HG02588 (cell line): ENCODE measurements around the gene ANKRD28.
A peak's percentile ranks its signal among the peaks of the same experiment; 100 is the strongest.

ENCODE experiments used
- ATAC-seq: cut with Tn5 transposase; IDR thresholded peaks from one replicate; pipeline ENCODE4 v1.9.1; 2021; ENCODE audit warnings: mild to moderate bottlenecking, moderate library complexity; ENCODE audit not compliant: unreplicated experiment

The ANKRD28 gene

DNA sequence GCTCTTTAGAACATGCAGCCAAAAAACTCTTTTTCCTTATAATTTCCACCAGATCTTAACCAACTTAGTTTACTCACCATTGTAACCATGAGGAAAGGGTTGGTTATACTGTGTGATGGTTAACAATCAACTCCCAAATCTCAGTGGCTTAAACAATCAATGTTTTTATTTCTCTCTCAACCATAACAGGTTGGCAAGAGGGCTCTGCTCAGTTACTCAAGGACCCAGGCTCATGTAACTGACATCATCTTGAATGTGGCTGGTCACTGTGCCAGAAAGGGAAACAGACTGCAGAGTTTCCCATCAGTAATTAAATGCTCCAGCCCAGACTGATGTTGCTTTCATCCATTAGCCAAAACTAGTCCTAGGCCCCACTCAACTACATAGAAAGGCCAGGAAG, 69.0 kb downstream of the ANKRD28 start:
- no peak for ATAC-seq

DNA sequence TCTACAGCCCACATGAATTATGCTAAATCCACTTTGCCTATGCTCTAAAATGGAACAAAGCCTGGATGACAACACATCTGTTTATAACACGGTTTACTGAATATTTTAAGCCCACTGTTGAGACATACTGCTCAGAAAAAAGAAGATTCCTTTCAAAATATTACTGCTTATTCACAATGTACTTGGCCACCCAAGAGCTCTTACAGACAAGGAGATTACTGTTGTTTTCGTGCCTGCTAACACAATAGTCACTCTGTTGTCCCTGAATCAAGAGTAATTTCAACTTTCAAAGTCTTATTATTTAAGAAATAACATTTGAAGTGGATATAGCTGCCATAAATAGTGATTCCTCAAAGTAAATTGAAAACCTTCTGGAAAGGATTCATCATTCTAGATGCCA, 70.9 kb downstream of the ANKRD28 start:
- ATAC-seq, result no peak

DNA sequence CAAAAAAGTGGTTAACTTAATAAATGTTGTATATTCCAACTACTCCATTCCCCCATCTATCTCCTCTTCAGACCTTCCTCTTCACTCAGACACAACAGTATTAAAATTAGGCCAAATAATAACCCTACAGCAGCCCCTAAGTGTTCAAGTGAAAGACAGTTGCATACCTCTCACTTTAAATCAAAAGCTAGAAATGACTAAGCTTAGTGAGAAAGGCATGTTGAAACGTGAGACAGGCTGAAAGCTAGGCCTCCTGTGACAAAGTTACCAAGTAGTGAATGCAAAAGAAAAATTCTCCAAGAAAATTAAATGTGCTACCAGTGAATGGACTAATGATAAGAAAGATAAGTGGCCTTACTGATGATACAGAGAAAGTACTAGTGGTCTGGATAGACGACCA, 71.7 kb downstream of the ANKRD28 start:
- peak; percentile 75 for ATAC-seq

DNA sequence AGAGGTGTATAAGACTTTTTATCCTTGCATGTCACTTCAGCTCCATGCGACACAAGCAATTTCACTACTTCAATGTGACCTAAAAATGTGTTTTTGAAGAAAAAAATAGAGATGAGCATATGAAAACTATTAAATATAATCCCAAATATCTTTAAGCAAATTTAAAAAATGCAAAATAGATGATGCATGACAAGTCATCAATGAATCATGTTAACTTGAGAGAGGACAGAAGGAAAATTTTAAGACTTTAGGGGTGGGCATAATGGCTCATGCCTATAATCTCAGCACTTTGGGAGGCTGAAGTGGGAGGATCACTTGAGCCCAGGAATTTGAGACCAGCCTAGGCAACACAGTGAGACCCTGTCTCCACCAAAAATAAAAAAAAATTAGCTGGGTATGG, 73.3 kb downstream of the ANKRD28 start:
- ATAC-seq, result no peak

DNA sequence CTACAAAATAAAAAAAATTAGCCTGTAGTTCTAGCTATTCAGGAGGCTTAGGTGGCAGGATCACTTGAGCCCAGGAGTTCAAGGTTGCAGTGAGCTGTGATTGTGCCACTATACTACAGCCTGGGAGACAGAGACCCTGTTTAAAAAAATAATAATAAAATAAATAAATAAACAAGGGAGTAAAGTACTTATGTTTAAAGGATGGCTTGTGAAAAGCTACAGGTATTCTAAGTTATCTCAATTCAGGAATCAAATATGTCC, 74.2 kb downstream of the ANKRD28 start:
- no peak for ATAC-seq

DNA sequence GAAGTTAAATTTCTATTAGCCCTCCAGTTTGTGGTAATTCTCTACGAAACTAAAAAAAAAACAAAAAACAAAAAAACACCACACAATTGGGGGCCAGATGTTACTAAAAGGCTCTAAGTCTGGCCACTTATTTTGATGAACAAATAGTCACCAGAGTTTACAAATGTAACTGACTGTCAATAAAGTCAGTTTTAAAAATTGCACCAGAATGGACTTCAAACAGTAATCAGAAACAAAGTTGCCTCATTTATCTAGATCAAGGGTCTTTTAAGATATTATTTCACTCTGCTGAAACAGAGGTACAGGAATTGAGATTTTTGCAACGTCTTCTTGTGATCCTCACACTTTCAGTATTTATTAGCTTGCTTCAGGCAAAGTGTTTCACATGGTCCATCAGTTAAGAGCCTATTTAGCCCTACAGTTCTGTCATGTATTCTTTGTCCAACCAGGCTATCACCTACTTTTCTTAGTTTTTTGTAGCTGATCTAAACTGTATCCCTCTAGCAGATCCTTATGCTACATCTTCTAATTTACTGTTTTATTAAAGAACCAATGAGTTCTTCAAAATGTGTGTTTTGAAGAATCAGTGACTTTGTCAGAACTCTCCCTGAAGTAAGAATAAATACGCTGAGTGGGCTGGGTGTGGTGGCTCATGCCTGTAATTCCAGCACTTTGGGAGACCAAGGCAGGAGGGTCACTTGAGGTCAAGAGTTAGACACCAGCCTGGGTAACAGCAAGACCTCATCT, 74.7 kb downstream of the ANKRD28 start:
- ATAC-seq, result no peak

DNA sequence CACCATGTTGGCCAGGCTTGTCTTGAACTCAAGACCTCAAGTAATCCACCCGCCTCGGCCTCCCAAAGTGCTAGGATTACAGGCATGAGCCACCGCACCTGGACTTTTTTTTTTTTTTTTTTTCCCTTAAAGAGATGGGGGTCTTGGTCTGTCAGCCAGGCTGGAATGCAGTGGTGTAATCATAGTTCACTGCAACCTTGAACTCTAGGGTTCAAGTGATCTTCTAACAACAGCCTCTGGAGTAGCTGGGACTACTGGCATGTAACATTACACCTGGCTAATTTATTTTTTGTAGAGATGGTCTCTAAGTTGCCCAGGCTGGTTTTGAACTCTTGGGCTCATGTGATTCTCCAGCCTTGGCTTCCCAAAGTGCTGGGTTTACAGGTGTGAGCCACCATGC, 81.6 kb downstream of the ANKRD28 start:
- ATAC-seq, result no peak

DNA sequence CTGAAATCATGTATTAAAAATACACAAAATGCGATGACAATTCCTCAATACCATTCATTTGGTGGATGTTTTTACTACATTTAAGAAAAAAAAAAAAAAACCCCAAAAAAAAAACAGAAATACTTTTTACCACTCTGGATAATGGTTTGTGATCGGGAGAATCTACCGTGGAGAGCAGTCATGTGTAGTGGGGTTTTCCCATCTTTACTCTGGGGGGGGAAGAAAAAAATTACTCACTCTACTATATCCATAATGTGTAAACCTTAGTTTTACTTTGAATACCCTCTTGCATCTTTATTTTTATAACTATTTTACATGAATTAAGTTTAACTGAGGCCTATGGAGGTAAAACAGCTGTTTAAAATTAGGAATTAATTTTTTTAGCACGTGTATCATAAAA, 83.3 kb downstream of the ANKRD28 start:
- ATAC-seq, result no peak

DNA sequence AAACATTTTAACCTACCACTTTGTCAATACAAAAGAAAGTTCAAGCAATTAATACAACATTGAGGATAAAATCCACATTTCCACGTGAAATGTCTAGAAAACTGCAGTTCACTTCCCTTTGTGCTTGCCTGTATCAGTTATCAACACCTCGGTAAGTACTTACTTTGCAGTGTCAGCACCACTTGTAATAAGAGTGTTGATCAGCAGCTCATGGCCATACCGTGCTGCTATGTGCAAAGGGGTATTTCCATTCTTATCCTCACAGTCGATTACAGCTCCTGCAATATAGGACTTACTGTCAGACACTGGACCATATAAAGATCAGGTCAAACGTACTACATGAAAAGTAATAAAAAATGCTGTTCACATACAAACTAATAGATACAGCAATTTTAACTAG, 84.4 kb downstream of the ANKRD28 start:
- ATAC-seq, result no peak

DNA sequence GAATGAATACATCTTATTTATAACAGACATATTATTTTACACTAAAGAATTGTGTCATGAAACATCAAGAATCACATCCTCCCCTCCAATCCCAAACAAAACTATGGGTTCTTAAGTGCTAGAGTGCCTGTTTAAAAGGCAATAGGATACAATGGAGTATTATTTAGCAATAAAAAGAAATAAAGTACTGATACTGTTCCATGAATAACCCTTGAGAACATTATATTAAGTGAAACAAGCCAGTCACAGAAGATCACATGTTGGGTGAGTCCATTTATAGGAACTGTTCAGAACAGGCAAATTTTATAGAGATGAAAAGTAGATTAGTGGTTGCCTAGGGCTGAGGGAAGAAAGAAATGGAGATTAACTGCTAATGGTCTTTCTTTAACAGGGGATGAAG, 86.5 kb downstream of the ANKRD28 start:
- ATAC-seq, result no peak

DNA sequence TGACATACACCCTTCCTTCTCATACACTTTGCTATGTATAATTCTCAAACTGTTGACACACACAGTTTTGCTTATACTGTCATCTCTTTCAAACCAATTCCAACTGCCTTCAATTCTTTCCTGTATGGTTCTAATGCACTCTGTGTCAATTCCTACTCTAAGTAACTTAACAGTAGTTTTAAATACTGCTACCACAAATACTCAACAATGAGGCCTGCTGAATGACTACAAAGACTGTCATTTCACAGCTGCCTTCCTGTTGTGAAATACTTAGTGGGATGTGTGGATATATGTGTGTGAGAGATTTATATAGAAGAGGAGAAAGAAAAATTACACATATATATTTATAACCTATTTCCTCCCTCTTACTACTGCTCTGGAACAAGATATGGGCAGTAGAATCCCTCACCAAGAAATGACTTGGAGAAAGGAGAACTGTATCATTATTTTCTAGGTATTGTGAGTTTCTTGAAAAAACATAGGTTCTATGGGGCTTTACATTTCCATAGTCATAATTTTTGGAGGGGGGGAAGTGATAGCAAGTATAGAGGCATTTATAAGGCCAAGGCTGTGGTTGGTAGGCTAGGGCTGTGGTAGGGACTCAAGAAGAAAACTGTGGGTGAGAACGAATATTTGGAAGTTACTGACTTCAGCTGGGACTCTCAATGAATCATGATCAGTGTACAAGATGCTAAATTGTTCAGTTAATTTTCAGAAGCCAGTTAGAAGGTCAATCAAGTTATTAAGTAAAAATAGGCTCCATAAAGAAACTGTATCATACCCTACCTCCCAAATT, 88.7 kb downstream of the ANKRD28 start:
- no peak for ATAC-seq

DNA sequence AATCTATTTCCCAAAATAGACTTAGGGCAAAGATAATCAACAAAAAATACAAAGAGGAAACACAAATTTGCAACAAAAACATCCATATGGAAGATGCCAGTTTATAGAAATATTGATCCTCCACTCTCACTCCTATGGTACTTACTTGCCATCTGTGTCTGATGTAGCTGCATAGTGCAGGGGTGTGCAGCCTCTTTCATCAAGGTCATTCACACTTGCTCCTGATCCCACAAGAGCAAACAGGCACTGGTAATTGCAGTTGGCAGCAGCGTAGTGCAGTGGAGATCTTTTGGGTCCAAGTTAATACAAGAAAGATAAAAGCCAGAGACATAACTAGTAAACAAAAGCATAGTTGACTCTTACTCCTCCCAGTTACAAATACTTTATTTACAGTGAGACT, 90.0 kb downstream of the ANKRD28 start:
- no peak for ATAC-seq

DNA sequence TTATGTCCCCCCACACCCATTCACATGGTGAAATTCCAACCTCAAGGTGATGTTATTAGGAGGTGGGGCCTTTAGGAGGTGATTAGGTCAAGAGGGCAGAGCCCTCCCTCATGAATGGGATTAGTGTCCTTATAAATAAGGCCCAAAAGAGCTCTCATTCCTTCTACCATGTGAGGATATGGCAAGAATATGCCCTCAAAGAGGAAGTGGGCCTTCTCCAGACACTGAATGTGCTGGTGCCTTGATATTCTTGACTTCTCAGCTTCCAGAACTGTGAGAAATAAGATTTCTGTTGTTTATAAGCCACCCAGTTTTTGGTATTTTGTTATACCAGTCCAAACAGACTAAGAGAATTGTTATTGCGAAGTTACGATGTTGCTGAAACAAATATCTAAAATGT, 94.4 kb downstream of the ANKRD28 start:
- no peak for ATAC-seq

DNA sequence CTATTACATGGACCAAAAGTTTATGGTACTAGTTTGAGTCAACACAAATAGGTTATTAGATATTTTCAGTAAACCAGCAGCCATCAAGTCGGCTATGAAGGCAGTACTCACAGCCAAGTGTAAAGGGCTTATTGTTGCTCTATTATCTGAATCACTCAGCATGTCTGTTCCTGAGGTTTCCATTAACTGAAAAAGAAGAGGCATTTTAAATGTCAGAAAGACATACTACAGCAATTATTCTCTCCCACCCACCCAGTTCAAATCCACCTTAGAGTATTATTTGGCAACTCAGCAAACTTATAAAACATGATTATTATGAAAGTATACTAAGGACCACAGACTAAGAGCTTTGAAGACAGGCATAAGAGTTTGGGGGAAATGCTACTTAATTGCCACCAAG, 103.2 kb downstream of the ANKRD28 start:
- no peak for ATAC-seq

DNA sequence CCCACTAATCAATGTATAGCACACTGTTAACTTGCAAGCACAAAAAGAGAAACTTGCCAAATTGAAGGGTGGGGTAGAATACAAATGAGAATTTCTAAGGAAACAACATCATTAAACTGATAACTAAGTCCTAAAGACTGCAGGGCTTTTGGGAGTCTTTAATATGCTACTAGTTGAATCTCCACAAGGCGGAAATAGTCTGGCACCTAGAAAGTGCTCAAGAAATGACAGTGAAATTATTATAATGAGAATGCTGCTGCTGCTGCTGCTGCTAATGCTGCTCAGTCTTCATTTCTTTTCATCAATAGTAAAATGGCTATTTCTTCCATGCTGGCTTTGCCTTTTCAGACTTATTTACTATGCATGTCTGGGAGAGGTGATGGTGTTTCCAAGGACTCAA, 104.4 kb downstream of the ANKRD28 start:
- ATAC-seq, result no peak

DNA sequence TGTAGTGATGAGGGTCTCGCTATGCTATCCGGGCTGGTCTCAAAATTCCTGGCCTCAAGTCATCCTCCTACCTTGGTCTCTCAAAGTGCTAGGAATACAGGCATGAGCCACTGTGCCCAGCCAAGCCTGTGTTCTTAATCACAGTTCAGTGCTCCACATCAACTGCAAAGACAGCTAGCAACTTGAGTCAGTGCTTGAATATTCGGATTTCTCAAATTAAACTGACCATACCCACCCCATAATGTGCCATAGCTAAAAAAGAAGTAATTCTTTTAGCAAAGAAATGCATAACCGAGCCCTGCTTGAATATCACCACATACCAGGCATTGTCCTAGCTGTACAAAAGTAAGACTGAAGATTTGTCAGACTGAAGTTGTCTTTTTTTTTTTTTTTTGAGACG, 107.0 kb downstream of the ANKRD28 start:
- ATAC-seq, result no peak

DNA sequence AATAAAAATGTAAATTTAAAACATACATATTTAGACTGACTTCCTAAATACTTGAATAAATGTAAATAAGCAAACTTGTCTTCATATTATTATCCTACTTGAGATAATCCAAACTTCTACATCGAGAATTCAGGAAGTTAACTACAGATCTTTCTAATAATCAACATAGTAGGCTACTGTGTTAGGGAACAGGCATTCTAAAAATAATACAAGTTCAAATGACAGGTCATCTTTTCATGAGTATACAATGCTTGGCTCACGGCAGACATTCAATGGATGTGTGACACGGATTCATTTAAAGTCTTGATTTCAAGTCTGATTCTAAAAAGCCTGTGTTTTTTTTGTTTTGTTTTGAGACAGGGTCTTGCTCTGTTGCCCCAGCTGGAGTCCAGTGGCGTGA, 107.5 kb downstream of the ANKRD28 start:
- no peak for ATAC-seq

DNA sequence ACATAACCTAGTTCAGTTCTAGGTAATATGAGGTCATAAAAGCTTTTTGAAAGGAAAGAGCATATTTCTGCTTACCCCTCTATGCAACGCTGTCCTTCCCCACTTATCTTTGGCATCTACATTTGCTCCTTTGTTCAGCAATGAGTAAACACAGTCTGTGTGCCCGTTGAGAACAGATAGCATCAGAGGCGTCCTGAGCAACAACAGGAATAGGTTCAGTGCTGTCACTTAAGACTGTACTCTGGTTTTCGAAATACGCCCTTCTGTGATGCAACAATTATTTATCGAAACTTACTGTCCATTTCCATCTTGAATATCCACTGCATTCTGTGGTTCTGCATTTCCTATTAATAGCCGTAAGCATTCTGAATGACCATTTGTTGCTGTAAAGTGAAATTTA, 111.9 kb downstream of the ANKRD28 start:
- ATAC-seq, result no peak

DNA sequence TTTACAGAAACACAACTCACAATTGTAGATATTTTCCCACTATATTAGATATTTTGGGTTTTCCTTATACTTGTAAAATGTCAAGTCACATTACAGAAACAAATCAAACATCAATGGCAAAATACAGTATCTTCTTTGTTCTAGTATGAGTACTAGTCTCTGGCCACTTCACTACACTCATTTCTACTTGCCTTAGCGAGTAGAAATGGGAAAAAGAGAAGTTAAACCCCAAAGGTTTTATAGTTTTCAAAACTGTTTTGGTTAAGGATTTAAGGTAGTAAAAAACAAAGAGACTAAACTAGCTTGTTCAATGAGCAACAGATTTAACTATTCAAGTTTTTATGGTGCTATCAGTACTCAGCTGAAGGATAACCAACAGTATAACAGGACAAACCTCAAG, 114.5 kb downstream of the ANKRD28 start:
- ATAC-seq, result no peak

DNA sequence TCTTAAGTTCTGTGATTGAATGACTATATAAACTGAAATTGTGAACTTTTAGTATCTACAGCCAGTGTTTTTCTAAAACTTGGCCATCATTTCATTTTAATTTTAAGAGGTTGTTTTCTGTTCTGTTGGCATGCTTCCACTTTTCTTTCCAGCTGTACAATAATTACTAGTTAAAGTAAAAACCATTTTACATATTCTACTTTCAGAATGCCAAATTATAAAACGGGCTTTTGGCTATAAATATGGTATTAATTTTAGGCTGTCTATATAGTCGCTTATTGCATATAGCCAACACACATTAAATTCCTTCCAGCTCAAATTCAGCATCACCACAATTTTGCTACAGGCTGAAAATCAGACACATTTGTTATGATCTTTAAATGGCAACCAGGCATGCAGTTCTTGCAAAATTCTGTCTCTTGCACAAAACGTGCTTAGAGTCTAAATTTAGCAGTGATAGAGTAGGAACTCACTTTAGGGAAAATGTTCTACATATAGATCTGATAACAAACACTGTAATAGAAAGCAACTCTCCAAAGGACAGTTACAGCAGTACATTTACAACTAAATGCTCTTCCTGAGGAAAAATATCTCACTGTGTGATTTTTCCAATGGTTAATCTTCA, 115.1 kb downstream of the ANKRD28 start:
- ATAC-seq, result no peak

DNA sequence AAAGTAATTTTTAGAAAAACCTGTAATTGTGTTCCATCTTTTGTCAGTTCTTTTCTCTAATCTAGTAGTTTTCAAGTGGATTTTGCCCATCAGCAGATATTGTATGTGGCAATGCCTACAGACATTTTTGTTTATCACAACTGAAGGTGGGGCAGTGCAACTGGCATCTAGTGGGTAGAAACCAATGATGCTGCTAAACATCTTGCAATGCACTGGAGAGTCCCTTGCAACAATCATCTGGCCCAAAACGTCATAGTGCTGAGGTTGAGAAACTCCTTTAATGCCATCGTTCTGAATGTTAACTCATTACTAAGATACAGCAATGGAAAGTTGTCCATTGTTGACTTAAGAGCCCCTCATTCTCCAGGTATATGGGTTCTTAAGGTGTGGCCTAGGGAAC, 116.1 kb downstream of the ANKRD28 start:
- no peak for ATAC-seq

DNA sequence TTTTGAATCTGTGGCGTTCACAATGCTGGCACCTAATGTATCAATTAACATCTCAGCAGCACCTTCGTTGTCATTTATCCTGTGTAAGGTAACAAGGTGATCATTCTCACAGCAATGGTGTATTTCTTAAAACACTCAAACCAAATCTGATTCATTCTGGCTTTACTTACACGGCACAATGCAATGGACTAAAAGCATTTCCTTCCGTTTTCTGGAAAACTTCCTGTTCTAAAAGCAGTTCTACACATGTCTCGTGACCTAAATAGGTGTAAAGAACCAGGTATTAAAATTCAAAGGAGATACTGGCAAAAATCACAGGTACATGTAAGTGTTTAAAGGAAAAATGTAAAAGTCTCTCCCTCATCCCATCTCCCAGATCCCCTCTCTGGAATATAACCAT, 118.5 kb downstream of the ANKRD28 start:
- no peak for ATAC-seq
